VCaP (cell line): ENCODE measurements around the gene HSD11B2.

Experiments
- H3K27ac ChIP-seq: fragments of 450-650 bp; 2 replicates; pipeline ENCODE4 v1.5.1; 2017
- CTCF ChIP-seq: fragments of 450-650 bp; conservative IDR thresholded peaks from 2 replicates; pipeline ENCODE4 v1.5.1; 2017; ENCODE audit warnings: mild to moderate bottlenecking, moderate library complexity

The HSD11B2 gene

DNA sequence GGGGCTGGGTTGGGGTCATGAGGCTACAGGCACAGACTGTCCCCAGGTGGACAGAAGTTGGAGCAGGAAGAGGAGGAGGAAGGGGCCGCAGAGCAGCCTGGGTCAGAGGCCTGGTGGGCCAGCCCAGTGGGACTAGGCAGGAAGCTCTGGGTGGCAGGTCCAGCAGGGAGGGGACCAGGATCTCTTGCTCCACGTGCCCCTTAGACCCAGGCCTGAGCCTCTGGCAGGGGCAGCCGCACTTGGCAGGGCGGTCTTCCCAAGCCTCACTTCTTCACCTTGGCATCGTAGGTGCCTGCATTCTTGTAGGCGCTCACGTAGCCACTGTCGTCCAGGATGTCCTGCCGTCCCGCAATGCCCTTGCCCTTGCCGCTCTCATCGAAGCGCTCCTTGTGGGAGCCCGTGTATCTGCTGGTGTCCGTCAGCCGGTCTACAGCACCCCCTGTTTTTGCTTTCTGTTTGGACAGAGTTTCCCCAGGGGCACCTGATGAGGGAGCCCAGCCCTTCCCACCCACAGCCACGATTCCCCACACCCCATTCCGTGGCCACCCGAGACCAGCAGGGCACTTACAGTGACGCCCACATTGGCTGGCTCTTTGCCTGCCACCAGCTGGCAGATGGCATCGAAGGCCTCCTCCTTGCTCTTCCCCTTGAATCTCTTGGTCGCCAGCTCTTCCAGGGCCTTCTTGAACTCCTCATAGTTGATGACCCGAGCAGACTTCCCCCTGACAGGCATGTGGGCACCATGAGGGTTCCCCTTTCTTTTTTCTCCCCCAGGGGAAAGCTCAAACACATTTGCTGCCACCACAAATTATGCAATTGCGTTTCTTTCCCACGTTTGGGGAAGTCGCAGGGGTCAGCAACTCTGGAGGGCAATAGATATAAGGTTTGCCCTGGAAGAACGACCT lies 40.8 kb upstream of the HSD11B2 start:
- no peak overlapping the region for H3K27ac ChIP-seq
- no peak for TF ChIP-seq CTCF

DNA sequence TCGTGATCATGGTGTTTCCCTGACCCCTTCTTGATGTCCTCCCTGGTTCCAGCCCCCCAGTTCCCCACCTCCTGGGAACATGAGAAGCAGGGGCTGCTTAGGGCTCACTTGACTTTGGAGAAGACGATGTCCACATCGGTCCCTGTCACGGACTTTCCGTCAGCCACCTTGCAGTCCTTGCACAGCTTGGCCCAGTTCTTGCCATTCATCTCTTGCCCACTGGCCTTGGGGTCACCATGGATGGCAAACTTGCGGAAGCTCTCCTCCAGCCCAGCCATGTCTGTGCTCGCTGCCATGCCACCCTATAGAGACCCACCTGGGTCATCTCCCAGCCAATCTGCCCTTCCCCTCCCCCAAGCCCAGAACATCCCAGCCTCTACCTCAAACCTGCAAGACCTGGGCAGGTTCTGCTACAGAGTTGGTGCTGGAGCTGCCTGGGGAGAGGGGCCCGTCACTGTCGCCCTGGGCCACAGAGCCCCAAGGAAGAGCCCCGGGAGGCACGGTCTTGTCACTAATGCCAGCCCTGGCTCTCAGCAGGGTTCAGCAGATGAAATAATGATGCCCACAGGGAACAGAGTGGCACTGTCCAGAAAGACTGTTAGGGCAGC lies 40.0 kb upstream of the HSD11B2 start:
- TF ChIP-seq CTCF, result no peak
- no peak overlapping the region for H3K27ac ChIP-seq

- no peak for TF ChIP-seq CTCF
- no peak overlapping the region for H3K27ac ChIP-seq
Measured at GRCh38 chr16:67391424-67392300, 39.3 kb upstream of the HSD11B2 start.

DNA sequence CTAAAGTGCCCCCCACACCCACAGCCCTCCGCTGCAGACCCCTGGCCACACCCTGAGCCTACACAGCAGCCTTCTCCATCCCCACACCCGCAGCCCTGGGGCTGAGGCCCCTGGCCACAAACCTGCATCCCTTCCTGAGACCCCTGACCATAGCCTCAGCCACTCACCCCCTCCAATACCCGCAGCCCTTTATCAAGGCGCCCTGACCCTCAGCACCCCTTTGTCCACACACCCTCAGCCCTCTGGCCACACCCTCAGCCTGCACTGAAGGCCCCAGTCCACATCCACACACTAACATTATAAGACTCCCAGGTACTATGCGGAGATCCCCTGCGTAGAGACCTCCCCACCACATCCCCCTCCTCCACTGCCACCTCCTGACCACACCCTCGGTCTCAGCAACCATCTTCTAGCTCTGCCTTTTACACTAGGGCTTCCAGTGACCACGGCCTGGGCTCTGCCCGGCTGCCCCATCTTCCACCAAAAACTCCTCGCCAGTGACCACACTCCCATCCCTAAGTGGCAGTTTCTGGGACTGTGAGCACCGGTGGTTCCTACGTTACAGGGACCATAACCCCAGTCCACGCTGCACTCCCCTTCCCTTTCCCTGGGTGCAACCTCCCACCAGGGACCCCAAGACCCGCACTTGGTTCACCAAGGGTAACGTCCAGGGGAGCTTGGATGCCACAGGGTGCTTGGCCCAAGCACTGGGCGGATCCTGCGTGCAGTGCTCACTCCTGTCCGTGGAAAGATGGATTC lies 38.4 kb upstream of the HSD11B2 start:
- TF ChIP-seq CTCF, result no peak
- H3K27ac ChIP-seq, result no peak overlapping the region

DNA sequence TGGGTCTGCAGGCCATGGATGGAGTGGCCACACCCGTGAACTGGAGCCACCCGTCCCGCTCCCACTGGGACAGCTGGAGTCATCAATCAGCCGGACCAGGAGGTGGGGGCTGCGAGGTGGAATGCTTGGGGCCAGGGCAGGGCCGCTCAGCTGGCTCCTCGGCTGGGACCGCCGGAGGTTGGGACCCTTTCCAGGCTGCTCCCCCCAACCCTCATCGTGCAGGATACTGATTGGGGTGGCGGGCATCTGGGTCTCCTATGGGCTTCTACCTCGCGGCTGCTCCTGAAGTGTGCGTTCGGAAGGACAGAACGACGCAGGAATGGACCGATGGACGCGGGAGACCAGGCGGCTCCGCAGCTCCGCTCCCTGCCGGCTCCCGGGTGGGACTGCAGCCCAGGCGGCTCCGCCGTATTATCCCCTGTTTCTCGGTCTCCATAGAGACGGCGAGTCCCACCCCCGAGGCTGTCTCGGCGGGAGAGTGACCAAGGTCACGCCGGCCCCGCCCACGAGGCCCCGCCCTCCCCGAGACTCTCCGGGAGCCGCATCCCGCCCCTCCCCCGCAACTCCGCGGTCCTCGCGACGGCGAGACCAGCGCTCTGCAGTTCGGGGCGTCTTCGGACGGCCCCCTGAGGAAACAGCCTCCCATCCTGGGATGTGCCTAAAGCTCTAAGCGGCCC lies 37.7 kb upstream of the HSD11B2 start, which contains the start of gene TPPP3:
Gene TPPP3 (minus strand): TSS at position 388 of the 677 bp plus-strand sequence. CDS start 2,387 bp downstream, outside the sequence.
- H3K27ac ChIP-seq, result no peak within 1 kb of the TSS
- TF ChIP-seq CTCF, result no peak

- TF ChIP-seq CTCF, result no peak
- H3K27ac ChIP-seq, result no peak overlapping the region
Measured at GRCh38 chr16:67393788-67394154, 37.1 kb upstream of the HSD11B2 start.
